HG02840 (cell line): Measurements from ENCODE around the gene CD248.

Source experiments
- ATAC-seq: cut with Tn5 transposase; IDR thresholded peaks from one replicate; pipeline ENCODE4 v1.9.1; 2021; ENCODE audit warnings: mild to moderate bottlenecking, moderate library complexity, moderate number of reproducible peaks; ENCODE audit not compliant: unreplicated experiment, low FRiP score

The CD248 gene

GRCh38 chr11:66340596-66341501, 24.0 kb upstream of the CD248 start:
- ATAC-seq = no peak

- ATAC-seq = no peak
Observed at GRCh38 chr11:66339686-66340483, 23.0 kb upstream of the CD248 start.

DNA sequence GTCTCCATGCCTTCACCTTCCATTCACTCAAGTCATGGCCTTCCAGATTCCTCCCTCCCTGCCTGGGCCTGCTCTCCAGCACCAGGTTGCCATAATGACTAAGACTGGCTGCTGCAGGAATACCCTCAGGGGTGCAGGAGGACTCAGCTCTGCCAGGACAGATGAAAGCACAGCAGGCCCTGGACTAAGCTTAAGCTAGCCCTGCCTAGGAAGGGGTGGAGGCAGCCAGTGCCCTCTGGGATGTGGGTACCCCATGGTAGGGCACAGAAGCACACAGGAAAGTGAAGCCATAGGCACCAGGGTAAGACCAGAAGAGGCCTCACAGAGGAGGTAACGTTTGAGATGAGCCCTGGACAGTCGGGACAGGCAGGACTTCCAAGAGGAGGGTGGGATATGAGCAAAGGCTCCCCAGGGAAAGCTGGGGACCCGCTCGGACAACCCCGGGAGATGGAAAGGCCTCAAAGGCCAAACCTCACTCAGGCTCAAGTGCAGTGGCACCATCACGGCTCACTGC, 22.4 kb upstream of the CD248 start:
- ATAC-seq = no peak

DNA sequence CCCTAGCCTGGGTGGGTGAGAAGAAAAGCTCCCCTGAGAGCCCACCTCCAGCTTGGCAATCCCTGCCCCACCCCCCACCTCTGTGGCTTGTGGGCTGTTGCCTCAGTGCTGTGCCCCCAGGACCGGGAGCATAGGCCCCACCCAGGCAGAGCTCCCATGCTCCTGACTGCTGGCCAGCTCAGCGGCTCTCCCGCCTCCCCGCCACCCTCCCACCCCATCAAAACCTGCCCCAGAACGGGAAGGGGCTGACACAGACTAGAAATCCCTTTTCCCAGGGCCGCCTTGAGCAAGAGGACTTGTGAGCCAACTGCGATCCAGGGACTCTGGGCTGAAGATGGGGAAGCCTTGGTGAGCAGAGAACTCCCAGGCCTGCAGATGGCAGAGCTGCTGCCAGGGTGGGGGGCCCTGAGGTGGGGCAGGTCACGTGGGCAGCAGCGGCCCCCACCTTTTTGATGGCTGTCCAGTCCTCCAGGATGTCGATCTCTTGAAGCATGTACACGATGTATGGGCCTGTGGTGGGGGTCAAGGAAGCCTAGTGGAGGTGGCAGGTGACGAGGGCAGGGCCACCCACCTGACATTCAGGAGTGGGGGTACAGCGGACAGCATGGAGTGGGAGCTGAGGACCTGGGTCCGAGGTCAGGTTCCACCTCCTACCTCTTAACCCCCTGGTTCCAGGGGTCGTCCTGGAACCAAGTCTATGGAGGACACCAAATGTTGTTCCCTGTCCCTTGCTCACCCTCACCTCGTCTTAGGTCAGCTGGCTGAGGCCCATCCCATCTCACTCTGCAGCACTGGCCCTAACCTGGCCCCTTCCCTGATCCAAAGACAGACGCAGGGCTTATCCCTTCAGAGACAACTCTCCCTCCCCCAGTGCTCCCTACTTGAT, 21.7 kb upstream of the CD248 start:
- no peak for ATAC-seq

GRCh38 chr11:66337103-66337899, 20.5 kb upstream of the CD248 start:
- ATAC-seq = no peak

DNA sequence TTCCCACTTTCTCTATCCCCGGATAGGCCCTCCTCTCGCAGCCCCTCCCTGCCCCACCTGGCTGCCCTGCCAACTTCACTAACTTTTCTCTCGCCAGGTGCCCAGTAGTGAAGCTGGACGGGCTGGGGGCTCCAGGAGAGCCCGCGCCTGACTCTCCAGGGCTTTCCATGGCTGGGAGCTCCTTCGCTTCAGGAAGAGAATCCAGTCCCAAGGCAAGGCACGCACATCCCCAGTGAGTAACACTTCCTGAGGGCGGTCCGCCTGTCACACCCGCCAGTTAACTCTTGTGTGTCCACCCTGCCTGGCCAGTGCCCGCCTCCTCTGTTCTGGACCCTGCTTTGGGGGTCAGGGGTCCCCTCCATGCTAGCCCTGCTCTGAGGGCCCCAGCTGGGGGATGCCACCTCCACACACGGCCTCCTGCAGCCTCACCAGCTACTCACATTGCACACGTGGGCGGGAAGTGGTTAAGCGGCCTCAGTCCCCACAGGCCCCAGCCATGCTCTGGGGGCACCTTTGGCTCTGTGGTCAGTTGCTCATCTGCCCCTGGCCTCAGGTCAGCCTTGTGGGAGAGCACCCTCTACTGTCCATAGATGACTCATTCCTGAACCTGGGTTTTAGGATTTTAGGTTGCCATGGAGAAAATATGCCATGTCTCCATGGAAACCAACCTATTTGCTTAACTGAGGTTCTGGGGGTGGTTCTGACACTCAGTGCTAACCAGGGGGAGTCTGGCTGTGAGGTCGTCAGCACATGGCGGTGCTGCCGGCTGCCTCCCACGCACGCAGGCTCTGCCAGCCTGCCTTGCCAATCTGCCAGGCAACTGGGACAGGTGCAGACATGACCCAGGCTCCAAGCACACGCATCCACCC, 19.6 kb upstream of the CD248 start, which contains the start of gene RIN1:
Gene RIN1 (minus strand): TSS at position 201 of the 869 bp plus-strand sequence. CDS start 32 bp downstream, at position 169.
- no peak for ATAC-seq

DNA sequence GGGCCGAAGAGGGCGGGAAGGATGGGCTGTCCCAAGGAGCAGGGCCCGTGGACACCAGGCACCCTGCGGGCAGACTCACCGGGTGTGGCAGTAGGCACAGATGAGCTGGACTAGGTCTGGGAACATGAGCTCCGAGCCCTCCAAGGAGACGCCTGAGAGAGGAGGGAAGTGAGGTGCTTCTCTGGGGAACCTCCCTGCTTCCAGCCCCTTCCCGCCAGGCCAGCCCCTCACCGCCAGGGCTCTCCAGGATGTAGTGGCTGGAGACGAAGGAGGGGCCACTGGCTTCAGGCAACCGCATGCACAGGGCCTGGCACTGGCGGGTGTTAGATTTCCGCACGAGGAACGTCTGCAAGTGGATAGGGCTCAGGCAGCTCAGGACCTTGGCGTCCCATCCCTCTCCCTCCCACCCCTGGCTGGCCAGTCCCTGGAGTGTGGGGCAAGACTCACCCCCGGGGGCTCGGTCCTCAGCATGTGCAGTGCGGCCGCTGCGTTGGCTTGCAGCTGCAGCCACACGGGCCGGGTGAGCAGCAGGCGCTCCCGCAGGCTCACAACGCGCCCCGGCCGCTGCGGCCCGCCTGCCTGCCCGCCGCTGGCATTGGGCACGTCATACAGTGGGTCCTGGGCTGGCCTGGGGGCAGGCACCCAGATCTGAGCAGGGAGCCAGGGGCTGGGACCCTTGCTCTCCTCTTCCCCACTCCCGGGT, 18.8 kb upstream of the CD248 start:
- ATAC-seq = no peak

DNA sequence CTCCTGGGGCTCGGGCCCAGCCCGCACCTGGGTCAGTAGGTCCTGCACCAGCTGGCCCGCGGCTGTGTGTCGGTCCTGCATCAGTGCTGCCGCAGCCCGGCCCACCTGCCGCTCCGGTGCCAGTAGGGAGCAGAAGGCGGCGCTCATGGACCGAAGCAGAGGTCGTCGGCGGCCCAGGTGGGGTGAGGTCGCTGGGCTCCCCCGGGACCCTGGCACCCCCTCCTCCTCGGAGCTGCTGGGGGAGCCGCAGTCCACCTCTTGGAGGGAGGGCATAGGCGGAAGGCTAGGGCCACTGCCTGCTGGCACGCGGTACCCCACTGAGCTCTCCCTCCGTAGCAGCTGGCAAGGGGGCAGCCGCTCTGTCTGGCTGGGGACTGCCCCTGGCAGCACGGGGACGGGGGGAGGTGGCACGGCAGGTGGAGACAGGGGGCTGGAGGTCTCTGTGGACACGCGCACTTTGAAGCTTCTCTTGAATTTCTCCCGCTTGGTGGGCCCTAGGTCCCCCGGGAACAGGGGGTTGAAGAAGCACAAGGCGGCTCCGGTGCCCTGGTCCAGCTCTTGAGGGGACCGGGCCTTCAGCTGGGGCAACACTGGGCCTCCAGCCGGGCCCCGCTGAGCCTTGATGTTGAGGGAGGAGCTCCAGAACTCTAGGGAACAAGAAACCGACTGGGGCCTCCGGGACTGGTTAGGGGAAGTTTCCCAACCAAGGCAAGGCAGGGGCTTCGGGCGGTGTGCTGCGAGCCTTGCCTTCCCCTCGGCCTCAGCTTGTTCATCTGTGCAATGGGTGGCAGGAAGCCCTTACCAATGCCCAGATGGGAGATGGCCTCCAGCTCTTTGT, 18.0 kb upstream of the CD248 start:
- ATAC-seq = no peak

DNA sequence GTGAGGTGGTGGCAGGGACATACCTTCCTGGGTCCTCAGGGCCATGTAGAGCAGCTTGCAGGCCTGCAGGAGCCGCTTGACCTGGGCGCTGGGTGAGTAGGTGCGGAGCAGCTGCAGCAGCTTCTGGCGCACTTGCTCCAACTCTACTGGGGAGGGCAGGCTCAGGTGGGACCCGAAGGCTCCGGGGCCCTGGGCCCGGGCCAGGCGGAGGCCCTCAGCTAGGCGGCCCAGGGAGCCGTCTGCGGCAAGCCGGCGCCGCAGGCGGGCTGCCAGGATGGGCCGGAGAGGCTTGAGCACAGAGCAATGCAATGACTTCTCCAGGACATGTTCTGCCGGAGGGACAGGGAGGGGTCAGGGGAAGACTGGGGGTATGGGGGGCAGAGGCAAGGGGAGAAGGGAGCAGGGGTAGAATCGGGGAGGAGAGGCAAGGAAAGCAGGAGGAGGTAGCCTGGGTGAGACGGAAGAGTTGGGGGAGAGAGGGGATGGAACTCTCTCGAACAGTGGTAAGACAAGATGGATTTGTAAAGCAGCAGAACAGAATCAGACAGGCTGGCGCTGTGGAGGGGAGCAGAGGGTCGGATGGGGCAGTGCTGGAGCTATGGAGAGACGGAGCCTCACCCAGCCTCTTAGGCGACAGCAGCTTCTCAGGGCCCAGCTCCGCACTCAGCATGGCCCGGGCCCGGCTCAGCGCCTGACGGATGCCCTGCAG, 17.2 kb upstream of the CD248 start:
- no peak for ATAC-seq

- no peak for ATAC-seq
Observed at GRCh38 chr11:66333220-66333877, 16.5 kb upstream of the CD248 start.

GRCh38 chr11:66332371-66333219, 15.8 kb upstream of the CD248 start:
- no peak for ATAC-seq

DNA sequence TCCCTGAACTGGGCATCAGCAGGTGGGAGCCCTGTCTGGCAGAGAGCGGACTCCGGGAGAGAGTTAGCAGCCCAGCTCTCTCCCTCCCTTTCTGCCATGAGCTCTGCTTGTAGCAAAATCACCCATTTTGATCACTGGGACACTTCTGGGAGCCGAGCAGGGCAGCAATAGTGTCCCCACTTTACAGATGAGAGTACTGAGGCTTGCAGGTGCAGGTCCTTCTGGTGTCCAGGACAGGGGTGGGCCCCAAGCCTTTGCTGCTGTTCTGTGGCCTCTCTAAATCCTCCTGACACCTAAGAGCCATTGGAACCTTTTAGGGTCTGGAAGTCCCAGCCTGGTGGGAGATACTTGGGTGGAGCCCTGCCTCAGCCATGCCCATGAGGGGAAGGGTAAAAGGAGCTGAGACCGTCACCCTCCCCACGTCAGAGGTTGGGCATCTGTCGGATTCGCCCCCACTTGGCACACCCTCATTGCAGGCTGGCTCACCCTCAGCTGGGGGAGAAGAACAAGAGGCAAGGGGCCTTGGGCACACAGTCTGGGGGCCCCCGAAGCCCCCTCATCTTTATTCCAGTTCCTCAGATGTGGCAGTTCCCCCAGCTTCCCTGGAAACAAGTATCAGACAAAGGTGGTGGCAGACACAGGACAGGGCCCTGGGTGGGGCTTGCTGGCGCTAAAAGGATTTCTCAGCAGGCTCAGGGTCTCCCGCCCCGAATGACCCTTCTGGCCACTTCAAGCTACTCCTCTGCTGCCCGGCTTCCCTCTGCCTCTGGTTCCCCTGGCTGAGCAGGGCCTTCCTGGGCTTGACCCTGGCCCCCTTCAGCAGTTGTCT, 14.9 kb upstream of the CD248 start:
- no peak for ATAC-seq

- ATAC-seq = no peak
Observed at GRCh38 chr11:66330931-66331330, 14.1 kb upstream of the CD248 start.

- no peak for ATAC-seq
Observed at GRCh38 chr11:66329165-66329673, 12.4 kb upstream of the CD248 start.
